Activated CD4-positive, alpha-beta T cell treated with anti-CD3 and anti-CD28 coated beads for 4 hours (primary cell): ENCODE results near the gene HIVEP3.

Source experiments
- DNase-seq, 2 donors: peaks; one replicate each; pipeline ENCODE4 v3.0.0-alpha.2; 2020

The HIVEP3 gene

GRCh38 chr1:41475346-41475745 is 443.4 kb downstream of the HIVEP3 start:
- DNase-seq: no peak

GRCh38 chr1:41474490-41475271 is 444.0 kb downstream of the HIVEP3 start:
- DNase-seq: no peak

- no peak for DNase-seq
Measured at GRCh38 chr1:41473738-41474362, 444.9 kb downstream of the HIVEP3 start.

GRCh38 chr1:41471658-41472057 is 447.1 kb downstream of the HIVEP3 start:
- no peak for DNase-seq

GRCh38 chr1:41469706-41470105 is 449.0 kb downstream of the HIVEP3 start:
- DNase-seq: no peak

- DNase-seq: no peak
Measured at GRCh38 chr1:41468122-41468762, 450.5 kb downstream of the HIVEP3 start.

- no peak for DNase-seq
Measured at GRCh38 chr1:41467673-41468072, 451.0 kb downstream of the HIVEP3 start.

- DNase-seq: no peak
Measured at GRCh38 chr1:41466146-41466545, 452.6 kb downstream of the HIVEP3 start.

GRCh38 chr1:41465741-41466140 is 453.0 kb downstream of the HIVEP3 start:
- no peak for DNase-seq

GRCh38 chr1:41464885-41465284 is 453.8 kb downstream of the HIVEP3 start:
- no peak for DNase-seq

- DNase-seq: no peak
Measured at GRCh38 chr1:41463516-41463915, 455.2 kb downstream of the HIVEP3 start.

- DNase-seq: no peak
Measured at GRCh38 chr1:41462680-41463004, 456.1 kb downstream of the HIVEP3 start.

GRCh38 chr1:41461790-41462679 is 456.7 kb downstream of the HIVEP3 start:
- DNase-seq: no peak

GRCh38 chr1:41456847-41457540 is 461.7 kb downstream of the HIVEP3 start:
- DNase-seq: no peak
